ENCODE data around the gene YOD1. TPM values are rescaled to one million over a fixed set of nuclear protein-coding genes. Genes with fewer than 3 reads are reported as not detected.

Gene YOD1
- total RNA-seq = 15.2 and 16.6 TPM in 2 replicates
- long read RNA-seq, full-length matches to known transcripts = 12 of 14 reads
- long read RNA-seq, partial matches to known transcripts = 0 of 14 reads
- long read RNA-seq, other reads (novel, unspliced or antisense) = 2 of 14 reads

DNA sequence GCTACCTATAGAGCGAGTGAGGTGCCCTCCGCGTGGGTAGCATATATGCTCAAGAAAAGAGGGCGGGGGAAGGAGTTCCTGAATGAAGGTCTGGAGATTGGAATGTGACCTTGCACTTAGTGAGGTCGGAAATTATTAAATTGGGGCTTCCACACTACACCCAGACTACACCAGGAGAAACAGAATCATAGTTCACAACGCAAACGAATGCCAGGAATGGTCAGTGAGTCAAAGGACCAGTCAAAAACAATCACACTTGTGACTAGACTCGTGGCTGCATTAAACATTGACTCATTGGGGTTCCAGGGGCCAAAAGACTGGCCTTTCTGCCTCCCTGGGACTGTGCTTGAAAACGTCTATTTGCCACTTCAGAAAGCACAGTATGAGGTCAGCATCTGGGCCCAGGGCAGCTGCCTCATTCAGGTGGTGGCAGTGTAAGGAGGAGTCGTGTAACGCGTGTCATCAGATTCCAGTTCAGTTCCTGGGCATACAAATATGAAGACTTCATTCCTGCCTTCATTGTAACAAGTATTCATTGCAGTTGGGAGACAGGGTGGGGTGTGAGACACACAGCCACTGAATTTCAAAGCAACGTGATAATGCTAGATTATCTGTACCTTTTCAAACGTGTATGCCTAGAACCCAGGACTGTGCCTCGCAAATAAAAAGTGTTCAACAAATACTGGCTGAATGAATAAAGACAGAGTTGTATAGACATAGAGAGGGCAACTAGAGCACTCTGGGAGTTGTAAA, at the start of gene YOD1:
YOD1 (minus strand) TSS at position 18 of the 753 bp plus-strand sequence. CDS start 178 bp downstream, outside the sequence.
- Mint-ChIP-seq H3K27me3 (ENCODE audit: low read depth) (peaks cover 12% of the 10 kb centered on the region), H3K4me1 (peaks cover 49% of the 10 kb centered on the region), H3K36me3 (ENCODE audit: low read depth) (peaks cover 4% of the 10 kb centered on the region), H3K9me3 (peaks cover 3% of the 10 kb centered on the region), H3K27ac (ENCODE audit: unreplicated experiment) (peak within 1 kb of the TSS; percentile 99), H3K4me3 (peak within 1 kb of the TSS; percentile 99)
- no peak for DNase-seq (ENCODE audit: low read depth, low spot score)
- TF ChIP-seq, protein P1, sequence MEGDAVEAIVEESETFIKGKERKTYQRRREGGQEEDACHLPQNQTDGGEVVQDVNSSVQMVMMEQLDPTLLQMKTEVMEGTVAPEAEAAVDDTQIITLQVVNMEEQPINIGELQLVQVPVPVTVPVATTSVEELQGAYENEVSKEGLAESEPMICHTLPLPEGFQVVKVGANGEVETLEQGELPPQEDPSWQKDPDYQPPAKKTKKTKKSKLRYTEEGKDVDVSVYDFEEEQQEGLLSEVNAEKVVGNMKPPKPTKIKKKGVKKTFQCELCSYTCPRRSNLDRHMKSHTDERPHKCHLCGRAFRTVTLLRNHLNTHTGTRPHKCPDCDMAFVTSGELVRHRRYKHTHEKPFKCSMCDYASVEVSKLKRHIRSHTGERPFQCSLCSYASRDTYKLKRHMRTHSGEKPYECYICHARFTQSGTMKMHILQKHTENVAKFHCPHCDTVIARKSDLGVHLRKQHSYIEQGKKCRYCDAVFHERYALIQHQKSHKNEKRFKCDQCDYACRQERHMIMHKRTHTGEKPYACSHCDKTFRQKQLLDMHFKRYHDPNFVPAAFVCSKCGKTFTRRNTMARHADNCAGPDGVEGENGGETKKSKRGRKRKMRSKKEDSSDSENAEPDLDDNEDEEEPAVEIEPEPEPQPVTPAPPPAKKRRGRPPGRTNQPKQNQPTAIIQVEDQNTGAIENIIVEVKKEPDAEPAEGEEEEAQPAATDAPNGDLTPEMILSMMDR (conservative IDR thresholded peaks at IDR 0.05) = no peak

GRCh38 chr1:207097871-207098324, 46.9 kb upstream of the YOD1 start:
- no peak overlapping the region for H3K4me3 Mint-ChIP-seq
- TF ChIP-seq, protein P1 (conservative IDR thresholded peaks at IDR 0.05) = no peak
- DNase-seq (ENCODE audit: low read depth, low spot score) = no peak
- no peaks in the 10 kb centered on the region for H3K36me3 Mint-ChIP-seq (ENCODE audit: low read depth)
- H3K27me3 Mint-ChIP-seq (ENCODE audit: low read depth) = peaks cover 20% of the 10 kb centered on the region
- no peaks in the 10 kb centered on the region for H3K4me1 Mint-ChIP-seq
- peaks cover 5% of the 10 kb centered on the region for H3K9me3 Mint-ChIP-seq
- H3K27ac Mint-ChIP-seq (ENCODE audit: unreplicated experiment) = no peak overlapping the region

DNA sequence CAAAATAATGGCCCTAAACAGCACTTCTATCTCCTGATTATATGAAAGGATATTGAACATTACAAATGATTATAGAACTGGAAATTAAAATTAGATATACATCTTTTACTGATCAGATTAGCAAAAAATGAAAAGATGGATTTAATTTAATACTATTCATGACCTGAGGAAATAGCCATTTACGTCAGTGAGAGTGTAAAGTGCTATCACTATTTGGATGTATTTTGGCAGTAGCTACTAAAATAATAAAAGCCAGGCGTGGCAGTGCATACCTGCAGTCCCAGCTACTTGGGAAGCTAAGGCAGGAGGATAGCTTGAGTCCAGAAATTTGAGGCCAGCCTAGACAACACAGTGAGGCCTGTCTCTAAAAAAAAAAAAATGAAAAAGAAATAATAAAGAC, 42.9 kb upstream of the YOD1 start:
- peaks cover 13% of the 10 kb centered on the region for H3K27me3 Mint-ChIP-seq (ENCODE audit: low read depth)
- H3K36me3 Mint-ChIP-seq (ENCODE audit: low read depth) = no peaks in the 10 kb centered on the region
- no peak overlapping the region for H3K27ac Mint-ChIP-seq (ENCODE audit: unreplicated experiment)
- peaks cover 5% of the 10 kb centered on the region for H3K9me3 Mint-ChIP-seq
- H3K4me1 Mint-ChIP-seq = no peaks in the 10 kb centered on the region
- TF ChIP-seq, protein P1 (conservative IDR thresholded peaks at IDR 0.05) = no peak
- DNase-seq (ENCODE audit: low read depth, low spot score) = no peak
- H3K4me3 Mint-ChIP-seq = no peak overlapping the region

DNA sequence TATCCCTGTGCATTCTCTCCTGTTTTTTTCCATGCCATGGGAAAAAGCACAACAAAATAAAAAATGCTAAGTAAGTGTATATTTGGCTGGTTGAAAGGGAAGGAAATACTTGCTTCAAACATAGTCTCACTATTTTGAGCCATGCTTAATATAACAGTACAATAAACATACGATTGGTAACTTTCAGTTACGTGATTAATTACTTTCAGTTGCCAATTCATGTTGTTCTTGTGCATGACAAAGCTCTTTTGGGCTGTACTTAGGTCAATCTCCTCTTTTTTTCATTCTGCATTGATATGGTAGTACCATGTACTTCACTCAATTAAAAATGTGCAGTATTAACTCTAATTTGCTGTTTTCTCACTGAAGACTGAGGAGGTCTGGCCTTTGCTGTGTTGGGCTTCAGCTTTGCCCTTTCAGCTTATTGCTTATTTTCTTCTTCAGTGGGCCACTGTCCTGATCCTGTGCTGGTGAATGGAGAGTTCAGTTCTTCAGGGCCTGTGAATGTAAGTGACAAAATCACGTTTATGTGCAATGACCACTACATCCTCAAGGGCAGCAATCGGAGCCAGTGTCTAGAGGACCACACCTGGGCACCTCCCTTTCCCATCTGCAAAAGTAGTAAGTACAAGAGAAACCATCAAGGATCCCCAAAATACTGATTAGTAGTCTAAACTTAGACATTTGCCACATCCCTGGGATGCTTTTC, 40.3 kb upstream of the YOD1 start:
- Mint-ChIP-seq H3K4me3 (no peak overlapping the region), H3K27me3 (ENCODE audit: low read depth) (peaks cover 11% of the 10 kb centered on the region), H3K36me3 (ENCODE audit: low read depth) (no peaks in the 10 kb centered on the region), H3K4me1 (no peaks in the 10 kb centered on the region), H3K9me3 (no peaks in the 10 kb centered on the region), H3K27ac (ENCODE audit: unreplicated experiment) (no peak overlapping the region)
- TF ChIP-seq, protein P1 (conservative IDR thresholded peaks at IDR 0.05) = no peak
- DNase-seq (ENCODE audit: low read depth, low spot score) = no peak

DNA sequence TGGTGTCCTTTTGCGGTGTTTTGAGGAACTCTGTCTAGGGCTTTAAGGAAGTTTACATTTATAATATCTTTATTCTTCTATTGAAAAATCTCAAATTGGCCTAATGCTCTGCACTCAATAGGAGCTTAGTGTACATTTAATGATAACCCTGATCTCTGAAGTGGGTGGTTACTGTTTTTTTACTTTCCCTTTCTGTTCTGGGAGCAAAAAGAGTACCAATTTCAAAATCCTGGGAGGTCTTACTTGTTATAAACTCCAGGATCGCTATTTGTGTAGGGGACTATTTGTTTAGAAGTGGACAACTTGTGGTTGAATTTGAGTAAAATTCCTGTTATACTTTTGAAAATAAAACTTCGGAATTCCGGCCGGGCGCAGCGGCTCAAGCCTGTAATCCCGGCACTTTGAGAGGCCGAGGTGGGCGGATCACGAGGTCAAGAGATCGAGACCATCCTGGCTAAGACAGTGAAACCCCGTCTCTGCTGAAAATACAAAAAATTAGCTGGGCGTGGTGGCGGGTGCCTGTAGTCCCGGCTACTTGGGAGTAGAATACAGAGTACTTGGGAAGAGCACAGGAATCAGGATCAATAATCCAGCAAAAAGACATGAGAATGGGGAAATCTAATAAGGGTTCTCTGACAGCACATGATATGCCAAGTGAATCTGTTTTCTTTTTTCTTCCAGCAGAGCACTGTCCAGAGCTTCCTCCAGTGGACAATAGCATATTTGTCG, 38.8 kb upstream of the YOD1 start:
- peaks cover 6% of the 10 kb centered on the region for H3K27me3 Mint-ChIP-seq (ENCODE audit: low read depth)
- peaks cover under 1% of the 10 kb centered on the region for H3K4me1 Mint-ChIP-seq
- H3K4me3 Mint-ChIP-seq = no peak overlapping the region
- TF ChIP-seq, protein P1 (conservative IDR thresholded peaks at IDR 0.05) = no peak
- H3K27ac Mint-ChIP-seq (ENCODE audit: unreplicated experiment) = no peak overlapping the region
- no peaks in the 10 kb centered on the region for H3K36me3 Mint-ChIP-seq (ENCODE audit: low read depth)
- no peaks in the 10 kb centered on the region for H3K9me3 Mint-ChIP-seq
- no peak for DNase-seq (ENCODE audit: low read depth, low spot score)

Data from neural crest cell (in vitro differentiated cells).